ENCODE data around the gene PRKN.

PRKN gene

DNA sequence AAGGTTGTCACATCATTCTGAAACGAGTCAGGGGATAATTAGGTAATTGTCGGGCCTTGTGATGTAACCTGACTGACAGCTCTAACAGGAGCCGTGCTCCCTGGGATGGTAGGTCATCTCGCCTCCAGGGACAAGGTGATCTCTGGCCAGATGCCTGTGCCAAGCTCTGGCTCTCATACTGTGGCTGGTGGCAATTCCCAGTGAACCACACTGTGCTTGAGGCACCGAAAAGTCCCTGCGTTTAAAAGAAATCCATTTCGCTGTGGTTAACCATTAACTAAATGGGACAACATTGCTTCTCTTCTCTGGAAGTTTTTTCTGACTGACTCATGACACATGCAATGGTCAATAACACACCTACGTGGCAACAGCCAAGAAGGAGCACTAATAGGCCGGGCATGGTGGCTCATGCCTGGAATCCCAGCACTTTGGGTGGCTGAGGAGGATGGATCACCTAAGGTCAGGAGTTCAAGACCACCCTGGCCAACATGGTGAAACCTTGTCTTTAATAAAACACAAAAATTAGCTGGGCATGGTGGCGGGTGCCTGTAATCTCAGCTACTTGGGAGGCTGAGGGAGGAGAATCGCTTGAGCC lies 669.2 kb downstream of the PRKN start:
- no peak for DNase-seq (ENCODE audit: low read depth in 3 of 3)

DNA sequence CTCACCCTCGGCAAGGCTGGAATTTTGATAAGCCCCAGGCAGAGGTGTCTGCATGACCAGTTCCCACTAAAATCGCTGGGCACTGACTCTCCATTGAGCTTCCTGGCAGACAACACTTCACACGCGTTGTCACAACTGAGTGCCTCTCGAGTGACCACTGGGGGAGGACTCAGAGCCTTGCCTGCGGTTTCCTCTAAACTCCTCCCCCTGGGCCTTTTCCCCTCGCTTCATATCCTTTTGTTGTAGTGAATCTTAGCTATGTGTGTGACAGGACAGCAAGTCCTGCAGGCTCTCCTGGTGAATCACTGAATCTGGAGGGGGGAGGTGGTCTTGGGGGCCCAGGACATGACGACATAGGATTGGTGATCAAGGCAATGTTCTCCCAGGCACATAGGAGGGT lies 670.8 kb downstream of the PRKN start:
- DNase-seq (ENCODE audit: low read depth in 3 of 3) = no peak

GRCh38 chr6:162056061-162056460 lies 671.5 kb downstream of the PRKN start:
- no peak for DNase-seq (ENCODE audit: low read depth in 3 of 3)

- no peak for DNase-seq (ENCODE audit: low read depth in 3 of 3)
These were observed 672.2 kb downstream of the PRKN start for GRCh38 chr6:162055365-162055764.

DNA sequence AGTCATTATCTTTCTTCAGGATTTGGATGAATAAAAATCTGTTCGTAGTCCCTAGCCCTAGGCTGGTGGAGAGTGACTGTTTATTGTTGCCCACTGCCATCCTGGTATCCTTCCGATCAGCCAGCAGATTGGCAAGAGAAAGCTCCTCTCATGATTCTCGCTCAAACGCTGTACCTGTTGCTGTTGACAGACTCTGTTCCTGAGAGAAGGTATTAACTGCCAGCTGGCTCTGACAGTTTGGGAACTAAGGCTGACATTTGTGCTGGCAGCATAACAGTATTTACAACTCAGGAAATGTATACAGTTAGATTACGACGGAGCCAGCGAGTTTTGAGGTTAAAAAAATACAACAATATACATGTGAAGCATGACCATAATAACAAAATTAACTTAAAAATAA lies 674.5 kb downstream of the PRKN start:
- DNase-seq (ENCODE audit: low read depth in 3 of 3) = no peak

- no peak for DNase-seq (ENCODE audit: low read depth in 3 of 3)
These were observed 677.0 kb downstream of the PRKN start for GRCh38 chr6:162050579-162050978.

- no peak for DNase-seq (ENCODE audit: low read depth in 3 of 3)
These were observed 681.2 kb downstream of the PRKN start for GRCh38 chr6:162046324-162046723.

- DNase-seq (ENCODE audit: low read depth in 3 of 3) = no peak
These were observed 694.9 kb downstream of the PRKN start for GRCh38 chr6:162032620-162033019.

DNA sequence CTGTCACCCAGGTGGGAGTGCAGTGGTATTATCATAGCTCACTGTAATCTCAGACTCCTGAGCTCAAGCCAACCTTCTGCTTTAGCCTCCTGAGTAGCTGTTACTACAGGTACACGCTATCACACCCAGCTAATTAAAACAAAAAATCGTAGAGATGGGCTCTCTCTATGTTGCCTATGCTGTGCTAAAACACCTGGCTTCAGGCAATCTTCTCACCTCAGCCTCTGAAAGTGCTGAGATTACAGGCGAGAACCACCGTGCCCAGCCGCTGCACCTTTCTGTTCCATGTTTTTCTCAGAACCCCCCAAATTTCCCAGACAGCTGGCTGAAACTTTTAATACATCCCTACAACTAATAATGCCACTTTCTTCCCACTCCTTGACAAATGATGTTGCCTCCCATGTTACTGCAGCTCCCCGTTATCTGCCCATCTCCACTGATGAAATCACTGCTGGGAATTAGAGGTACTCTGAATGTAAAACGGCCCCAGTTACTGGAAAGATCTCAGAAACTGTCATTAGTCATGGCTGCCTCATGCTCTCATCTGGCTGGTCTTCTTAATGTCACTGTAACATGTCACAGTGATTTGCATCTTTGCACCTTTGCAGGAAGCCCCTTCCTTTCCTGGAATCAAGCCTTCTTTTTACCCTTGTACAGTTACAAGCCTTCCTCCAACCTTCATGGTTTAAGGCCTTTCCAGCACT lies 697.5 kb downstream of the PRKN start:
- no peak for DNase-seq (ENCODE audit: low read depth in 3 of 3)

DNA sequence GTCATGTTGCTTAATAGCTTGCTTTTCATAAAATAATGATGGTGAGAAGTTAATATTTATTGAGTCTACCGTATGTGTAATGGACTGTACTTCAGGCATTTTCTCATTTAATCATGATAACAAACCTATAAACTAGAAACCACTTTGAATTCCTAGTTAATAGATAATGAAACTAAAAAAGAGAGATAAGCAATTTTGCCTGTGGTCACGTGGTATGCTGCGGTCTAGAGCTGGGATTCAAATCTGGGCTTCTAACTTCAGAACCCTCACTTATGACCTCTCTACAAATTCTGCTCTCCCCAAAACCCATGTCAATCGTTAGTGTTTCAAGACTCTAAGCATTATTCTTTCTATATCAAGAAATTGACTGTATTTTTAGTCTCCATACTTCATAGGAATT lies 700.7 kb downstream of the PRKN start:
- DNase-seq (ENCODE audit: low read depth in 3 of 3) = no peak

GRCh38 chr6:162026031-162026430 lies 701.5 kb downstream of the PRKN start:
- no peak for DNase-seq (ENCODE audit: low read depth in 3 of 3)

DNA sequence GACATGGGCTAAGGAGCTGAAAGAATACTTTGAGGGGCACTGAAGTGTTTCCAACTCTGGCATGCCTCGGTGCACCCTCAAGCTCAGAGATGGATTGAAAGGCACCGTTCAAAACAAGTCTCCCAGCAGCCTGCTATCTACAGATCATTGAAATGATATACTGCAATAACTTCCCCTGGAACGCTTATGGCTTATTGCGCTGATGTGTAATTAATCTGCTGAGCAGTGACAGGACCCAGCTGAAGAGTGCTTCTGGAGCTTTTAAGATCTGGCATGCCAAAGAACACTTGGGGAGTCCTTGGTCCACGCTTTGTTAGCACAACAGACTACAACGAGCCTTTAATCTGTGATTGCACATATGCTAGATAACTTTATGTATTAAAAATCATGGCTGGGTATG lies 708.2 kb downstream of the PRKN start:
- no peak for DNase-seq (ENCODE audit: low read depth in 3 of 3)

DNA sequence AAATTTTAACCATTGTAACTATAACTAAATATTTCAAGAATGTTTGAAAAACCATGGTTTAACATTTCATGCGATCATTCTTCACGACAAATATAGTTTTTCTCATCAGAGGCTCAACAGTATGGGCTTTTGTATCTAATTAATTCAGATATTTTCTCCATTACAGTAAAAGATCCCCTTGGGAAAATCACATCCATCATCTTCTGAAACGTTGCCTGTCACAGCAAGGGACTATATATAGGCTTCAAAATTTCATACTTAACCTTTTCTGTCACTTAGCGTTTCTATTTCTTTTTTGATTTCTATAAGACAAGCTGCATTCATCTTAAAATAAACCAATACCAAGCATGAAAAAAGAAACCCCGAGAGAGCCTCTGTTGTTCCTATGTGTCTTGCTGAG lies 710.0 kb downstream of the PRKN start:
- no peak for DNase-seq (ENCODE audit: low read depth in 3 of 3)

DNA sequence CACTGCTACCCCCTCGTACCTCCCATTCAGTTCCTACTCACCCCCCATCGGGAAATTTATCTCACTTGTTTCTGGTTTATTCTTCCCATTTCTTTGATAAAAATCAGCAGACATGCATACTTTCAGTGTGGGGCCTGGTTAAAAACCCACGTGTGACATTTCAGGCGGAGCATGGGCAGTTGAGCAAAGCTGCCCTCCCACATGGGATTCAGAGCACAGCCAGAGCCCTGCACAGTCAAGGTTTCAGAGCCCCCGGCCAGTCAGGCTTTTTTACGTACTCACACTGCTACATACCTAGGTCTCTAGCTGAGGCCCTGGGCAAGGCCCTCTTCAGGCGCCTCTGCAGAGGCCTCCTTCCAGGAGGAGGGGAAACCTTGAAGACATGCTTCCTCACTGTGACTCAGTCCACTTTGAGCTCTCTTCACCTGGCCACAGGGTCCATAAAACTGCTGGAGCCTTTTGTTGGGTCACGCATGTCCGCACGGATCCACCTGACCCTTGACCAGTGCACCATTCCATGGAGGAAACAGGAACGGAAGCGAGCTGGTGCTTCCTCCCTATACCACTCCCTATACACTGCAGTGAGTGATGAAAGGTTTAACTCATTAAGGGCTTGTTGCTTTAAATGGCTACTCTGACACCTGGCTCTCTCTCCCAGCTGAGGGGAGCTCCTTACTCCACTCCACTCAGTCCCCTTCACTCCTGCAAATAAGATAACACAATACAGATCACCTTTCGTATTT lies 713.3 kb downstream of the PRKN start:
- no peak for DNase-seq (ENCODE audit: low read depth in 3 of 3)

DNA sequence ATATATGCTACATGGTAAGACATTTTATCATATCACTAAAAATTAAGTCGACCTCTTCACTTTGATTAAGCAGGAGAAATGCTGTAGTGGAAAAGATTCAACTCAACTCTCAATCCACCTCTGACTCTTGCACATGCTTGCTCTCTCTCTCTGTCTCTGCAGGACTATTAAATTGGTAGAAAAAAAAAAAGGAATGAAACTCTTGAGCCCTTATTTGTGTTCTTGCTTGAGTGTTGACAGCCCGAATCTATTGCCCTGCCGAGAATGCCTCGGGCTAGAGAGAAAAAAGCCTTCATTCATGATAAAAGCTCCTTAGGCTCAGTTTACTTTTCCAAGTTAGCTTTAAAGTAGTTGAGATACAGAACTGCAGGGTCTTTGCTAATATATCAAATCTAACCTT lies 722.2 kb downstream of the PRKN start:
- no peak for DNase-seq (ENCODE audit: low read depth in 3 of 3)

GRCh38 chr6:161996783-161997182 lies 730.8 kb downstream of the PRKN start:
- DNase-seq (ENCODE audit: low read depth in 3 of 3) = no peak

DNA sequence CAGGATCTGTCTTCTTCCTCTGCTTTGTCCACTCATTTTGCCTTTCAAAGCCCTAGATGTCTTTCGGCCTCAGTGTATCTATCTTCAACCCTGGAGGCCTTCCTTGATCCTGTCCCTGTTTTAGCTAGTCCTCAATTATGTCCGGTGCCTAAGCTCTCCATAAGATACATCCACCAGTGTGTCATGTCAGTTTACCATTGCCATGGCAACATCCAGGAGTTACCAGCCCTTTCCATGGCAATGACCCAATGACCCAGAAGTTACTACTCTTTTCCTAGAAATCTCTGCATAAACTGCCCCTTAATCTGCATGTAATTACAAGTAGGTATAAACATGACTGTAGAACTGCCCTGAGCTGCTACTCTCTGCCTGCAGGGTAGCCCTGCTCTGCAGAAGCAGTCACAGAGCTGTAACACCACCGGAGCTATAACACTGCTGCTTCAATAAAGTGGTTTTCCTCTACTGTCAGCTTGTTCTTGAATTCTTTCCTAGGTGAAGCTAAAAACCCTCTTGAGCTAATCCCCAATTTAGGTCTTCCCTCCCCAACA lies 741.6 kb downstream of the PRKN start:
- no peak for DNase-seq (ENCODE audit: low read depth in 3 of 3)

DNA sequence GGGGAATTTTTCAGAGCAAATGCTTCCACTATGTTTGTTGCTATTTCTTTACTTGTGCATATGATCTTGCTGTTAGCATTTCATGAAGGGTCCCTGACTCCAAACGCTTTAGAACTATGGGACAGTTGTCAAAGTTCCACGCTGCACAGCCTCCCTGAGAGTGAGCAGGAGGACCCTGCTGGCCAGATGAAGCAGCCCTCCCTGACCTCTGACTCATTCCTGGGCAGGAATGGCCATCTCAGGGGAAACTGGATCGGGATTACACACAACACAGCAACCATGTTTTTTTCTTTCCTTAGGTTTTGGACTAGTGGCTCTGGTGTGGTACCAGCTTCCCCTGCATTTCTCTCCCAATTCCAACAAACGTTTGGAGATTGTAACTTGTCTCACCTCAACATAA lies 742.9 kb downstream of the PRKN start:
- no peak for DNase-seq (ENCODE audit: low read depth in 3 of 3)

DNA sequence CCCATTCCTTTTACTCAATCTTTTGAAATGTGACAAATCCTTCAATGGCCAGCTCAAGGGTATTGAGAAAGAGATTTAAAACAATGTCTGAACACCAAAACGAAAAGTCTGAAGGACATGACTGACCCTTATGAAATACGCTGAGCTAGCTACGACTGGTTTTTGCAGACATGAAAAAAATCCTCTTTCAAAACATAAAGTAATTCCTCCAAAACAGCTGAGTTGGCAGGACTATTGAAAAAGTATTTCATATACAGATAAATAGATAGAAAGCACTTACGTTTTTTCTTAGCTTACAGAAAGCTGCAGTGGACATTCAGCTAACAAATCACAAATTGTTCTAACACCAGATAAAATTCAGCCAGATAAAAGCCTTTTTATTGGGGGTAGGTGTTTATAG lies 751.0 kb downstream of the PRKN start:
- no peak for DNase-seq (ENCODE audit: low read depth in 3 of 3)

GRCh38 chr6:161973064-161973463 lies 754.5 kb downstream of the PRKN start:
- DNase-seq (ENCODE audit: low read depth in 3 of 3) = no peak

DNA sequence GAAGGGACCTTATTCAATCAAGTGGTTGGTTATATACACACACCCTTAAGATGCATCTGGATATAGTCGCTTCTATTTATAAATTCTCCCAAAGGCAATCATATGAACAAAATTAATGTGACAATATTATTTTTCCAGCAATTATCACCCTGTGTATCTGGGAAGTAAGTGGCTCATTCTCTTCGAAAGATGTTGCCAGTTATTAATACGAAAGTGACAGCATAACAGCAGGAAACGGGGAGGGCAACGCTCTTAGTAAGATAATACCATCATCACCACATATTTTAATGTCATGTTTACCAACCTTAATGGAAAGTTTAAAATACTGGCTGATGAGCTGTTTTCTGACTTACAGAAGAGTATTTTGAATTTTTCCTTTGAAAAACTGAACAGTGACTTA lies 756.5 kb downstream of the PRKN start:
- DNase-seq (ENCODE audit: low read depth in 3 of 3) = no peak

GRCh38 chr6:161963634-161964234 lies 763.8 kb downstream of the PRKN start:
- no peak for DNase-seq (ENCODE audit: low read depth in 3 of 3)

- no peak for DNase-seq (ENCODE audit: low read depth in 3 of 3)
These were observed 764.4 kb downstream of the PRKN start for GRCh38 chr6:161963181-161963580.
